Measurements from ENCODE around the gene DYNLT4. TPM values are rescaled to one million over a fixed set of nuclear protein-coding genes. Genes with fewer than 3 reads are reported as not detected.

The DYNLT4 gene
- total and polyA plus RNA-seq, 2 of the 8 experiments (the other 6 are each of a cell fraction or from before 2014, with no cell fraction given): 0.29 TPM; not detected in 1

- H3K27me3 ChIP-seq (replicated peaks in 1 of 4; ENCODE audit: control insufficient read depth in 3 of 4, extremely low read depth in 1 of 4, insufficient read depth in 3 of 4, low read length in 3 of 4): peaks cover 0 to 5% (median 0%) of the 10 kb centered on the region in 4 experiments; a peak in 2 of 7 replicates
- DNase-seq (ENCODE audit: low read depth in 1 of 2, low spot score in 2 of 2): no peak
- CTCF ChIA-PET (ENCODE audit: partially characterized antibody): interaction anchor here (0.5 to 5.4 kb wide), 12 partner anchors 9 to 181 kb away, joined by 3 to 37 read pairs (median 8); partner anchors contain the start of genes BEST4, EIF2B3 and RNU5D-1
- H3K4me2 ChIP-seq (ENCODE audit: insufficient read depth in 1 of 2, low read depth in 2 of 2, low read length in 2 of 2): no peak overlapping the region
- no peaks in the 10 kb centered on the region for H3K9me3 ChIP-seq (ENCODE audit: insufficient read depth in 2 of 2, low read depth in 1 of 2, low read length in 1 of 2)
- H2BK15ac ChIP-seq (ENCODE audit: low read length): no peak overlapping the region
- no peak overlapping the region for H3K14ac ChIP-seq (ENCODE audit: insufficient read length)
- peaks cover 0 to 16% (median 10%) of the 10 kb centered on the region in 4 experiments; a peak in 5 of 8 replicates for H3K36me3 ChIP-seq (ENCODE audit: control insufficient read depth in 2 of 4, insufficient read depth in 4 of 4, low read length in 3 of 4)
- no peaks in the 10 kb centered on the region for H3K79me2 ChIP-seq (ENCODE audit: control insufficient read depth in 1 of 2, insufficient read depth in 2 of 2, low read length in 2 of 2)
- peaks cover 4% of the 10 kb centered on the region; the same call in 1 of the 2 replicates for H3K23me2 ChIP-seq (ENCODE audit: low read depth, low read length)
- no peak overlapping the region for H3K23ac ChIP-seq (ENCODE audit: insufficient read length)
- H4K5ac ChIP-seq (ENCODE audit: insufficient read length, low read depth, low read length): no peak overlapping the region
- 0 out of 2 replicates have a peak overlapping the region, but pooled peaks have one; percentile 19 for H2AK5ac ChIP-seq (ENCODE audit: low read depth, low read length)
- TF ChIP-seq CTCF (IDR thresholded peaks at IDR 0.05; ENCODE audit: control extremely low read depth in 1 of 3, insufficient read depth in 1 of 3, low read depth in 1 of 3, low read length in 3 of 3) (peak in 2 of 3 experiments; percentile 7 to 11; a peak in 1 of 4 replicates), SP2 (IDR thresholded peaks at IDR 0.05; ENCODE audit: low read length) (no peak), POLR2A (IDR thresholded peaks at IDR 0.05; ENCODE audit: control extremely low read depth in 1 of 2, low read depth in 2 of 2, low read length in 2 of 2) (peak in 1 of 2 experiments; percentile 37; a peak in 1 of 3 replicates)
- no peak overlapping the region for H2BK120ac ChIP-seq (replicated peaks; ENCODE audit: low read depth, low read length)
- no peak overlapping the region for H3K56ac ChIP-seq (replicated peaks; ENCODE audit: insufficient read length, low read depth, low read length)
- H2AFZ ChIP-seq (ENCODE audit: low read length): no peak overlapping the region
- H4K8ac ChIP-seq (ENCODE audit: extremely low read depth, insufficient read depth, low read length): no peak overlapping the region; the same call in 1 of the 2 replicates
- H3K4me3 ChIP-seq (ENCODE audit: extremely low read depth in 1 of 4, insufficient read depth in 2 of 4, low read depth in 3 of 4, low read length in 4 of 4): no peak overlapping the region
- peak overlapping the region; percentile 44; the same call in 1 of the 2 replicates for H2BK5ac ChIP-seq (ENCODE audit: low read depth, low read length)
- no peak overlapping the region for H2BK20ac ChIP-seq (ENCODE audit: low read length)
- no peak overlapping the region for H3K4ac ChIP-seq (replicated peaks; ENCODE audit: insufficient read length, low read depth, low read length)
- H3K18ac ChIP-seq (ENCODE audit: extremely low read depth, low read length): no peak overlapping the region
- no peak overlapping the region for H3K9ac ChIP-seq (replicated peaks in 1 of 4; ENCODE audit: extremely low read depth in 1 of 4, low read depth in 3 of 4, low read length in 3 of 4)
- FAIRE-seq: no peak
- no peak overlapping the region for H4K91ac ChIP-seq (replicated peaks; ENCODE audit: insufficient read length, low read length)
- H3K4me1 ChIP-seq (replicated peaks in 1 of 4; ENCODE audit: control insufficient read depth in 3 of 4, insufficient read depth in 4 of 4, low read length in 3 of 4): peaks cover 10 to 41% (median 29%) of the 10 kb centered on the region in 4 experiments
- no peak overlapping the region for H3K27ac ChIP-seq (ENCODE audit: low read depth, low read length)
- H4K20me1 ChIP-seq (replicated peaks in 1 of 2; ENCODE audit: control insufficient read depth in 1 of 2, insufficient read depth in 2 of 2, low read length in 2 of 2): peaks cover 0 to 9% of the 10 kb centered on the region in 2 experiments
- WGBS, 2 experiments (ENCODE audit: extremely low coverage in 1 of 2, insufficient coverage in 1 of 2, insufficient read length in 1 of 2, insufficient replicate concordance in 2 of 2, low coverage in 1 of 2, low lambda C conversion rate in 2 of 2, missing lambda C conversion rate in 1 of 2): 94% methylated on average over 20 of the region's 20 CpGs; no CpG with 5 or more reads in 1 of the 2 experiments
- POLR2A ChIA-PET (ENCODE audit: partially characterized antibody): interaction anchor here (1.2 to 19.2 kb wide), 10 partner anchors 9 to 84 kb away, joined by 5 to 547 read pairs (median 17); partner anchors contain the start of genes BEST4, RNU5D-1 and RPS8
- no peaks in the 10 kb centered on the region for H3K79me1 ChIP-seq (ENCODE audit: low read depth, low read length)
- no peak overlapping the region for H2BK12ac ChIP-seq (ENCODE audit: low read depth, low read length)
Measured at GRCh38 chr1:44805311-44806024, 1.7 kb downstream of the DYNLT4 start.
